AG04450 (cell line): Measurements from ENCODE around the gene ESR2. TPM values are rescaled to one million over a fixed set of nuclear protein-coding genes. Genes with fewer than 3 reads are reported as not detected.

Experiments
- CTCF ChIA-PET: fragments of 300-600, 350-600 bp; formaldehyde crosslinking; extraction: SDS; loops from one replicate; lab custom pipeline; 2022; ENCODE audit warnings: antibody characterized with exemption, inconsistent platforms; lab: Charles Lee
- POLR2A ChIA-PET: fragments of 350-600 bp; formaldehyde crosslinking; extraction: SDS; loops from one replicate; lab custom pipeline; 2021; ENCODE audit warnings: antibody characterized with exemption, inconsistent platforms; lab: Yijun Ruan, JAX
- DNase-seq: peaks from one replicate; pipeline ENCODE4 v3.0.0-alpha.2; 2011; ENCODE audit warnings: low read depth, low spot score
- H3K27ac ChIP-seq: one replicate; pipeline ENCODE4 v1.5.1; 2012; ENCODE audit warnings: low read depth, low read length, control low read depth
- H3K27me3 ChIP-seq: one replicate; pipeline ENCODE4 v1.6.0; 2012; ENCODE audit warnings: low read length; ENCODE audit not compliant: control insufficient read depth, insufficient read depth
- H3K4me3 ChIP-seq: 2 replicates; pipeline ENCODE4 v1.5.1; 2011; ENCODE audit warnings: mild to moderate bottlenecking, low read depth, low read length, control low read depth
- H3K9me3 ChIP-seq: 2 replicates; pipeline ENCODE4 v1.5.1; 2012; ENCODE audit warnings: low read length; ENCODE audit not compliant: control insufficient read depth, insufficient read depth
- polyA plus RNA-seq: library from polyadenylated mRNA; depleted of rRNA; stranded (reverse); fragments of >200 nt; gene quantifications from 2 replicates; pipeline ENCODE4 v1.2.3, GENCODE V29; 2011
- TF ChIP-seq, protein P1 (sequence below): IDR thresholded peaks from 2 replicates; pipeline ENCODE4 v1.5.1; 2011; ENCODE audit warnings: low read depth, low read length, control low read depth, inconsistent platforms

The ESR2 gene
- polyA plus RNA-seq, 1 experiment = 0.04 TPM

DNA sequence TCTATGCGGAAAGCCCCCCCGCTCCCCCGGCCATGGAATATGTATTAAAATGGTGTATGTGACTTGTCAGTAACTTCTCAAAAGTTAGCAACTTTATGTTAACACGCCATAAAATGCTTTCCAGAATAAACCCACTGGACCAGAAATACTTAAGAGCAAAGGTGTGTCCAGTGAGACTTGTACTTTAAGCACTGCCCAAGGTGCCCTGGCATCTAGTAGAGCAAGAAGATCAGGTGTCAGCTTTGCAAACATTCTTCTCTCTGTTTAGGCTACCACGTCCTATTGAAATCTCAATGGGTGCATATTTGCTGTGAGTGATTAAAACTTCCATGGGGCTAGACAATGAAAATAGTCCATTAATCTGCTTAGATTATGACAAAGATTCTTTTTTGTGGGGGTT lies 201.2 kb downstream of the ESR2 start:
- POLR2A ChIA-PET = no interaction called here
- no peak for DNase-seq
- H3K27me3 ChIP-seq = no peaks in the 10 kb centered on the region
- no peak overlapping the region for H3K27ac ChIP-seq
- H3K9me3 ChIP-seq = no peaks in the 10 kb centered on the region
- TF ChIP-seq, protein P1, sequence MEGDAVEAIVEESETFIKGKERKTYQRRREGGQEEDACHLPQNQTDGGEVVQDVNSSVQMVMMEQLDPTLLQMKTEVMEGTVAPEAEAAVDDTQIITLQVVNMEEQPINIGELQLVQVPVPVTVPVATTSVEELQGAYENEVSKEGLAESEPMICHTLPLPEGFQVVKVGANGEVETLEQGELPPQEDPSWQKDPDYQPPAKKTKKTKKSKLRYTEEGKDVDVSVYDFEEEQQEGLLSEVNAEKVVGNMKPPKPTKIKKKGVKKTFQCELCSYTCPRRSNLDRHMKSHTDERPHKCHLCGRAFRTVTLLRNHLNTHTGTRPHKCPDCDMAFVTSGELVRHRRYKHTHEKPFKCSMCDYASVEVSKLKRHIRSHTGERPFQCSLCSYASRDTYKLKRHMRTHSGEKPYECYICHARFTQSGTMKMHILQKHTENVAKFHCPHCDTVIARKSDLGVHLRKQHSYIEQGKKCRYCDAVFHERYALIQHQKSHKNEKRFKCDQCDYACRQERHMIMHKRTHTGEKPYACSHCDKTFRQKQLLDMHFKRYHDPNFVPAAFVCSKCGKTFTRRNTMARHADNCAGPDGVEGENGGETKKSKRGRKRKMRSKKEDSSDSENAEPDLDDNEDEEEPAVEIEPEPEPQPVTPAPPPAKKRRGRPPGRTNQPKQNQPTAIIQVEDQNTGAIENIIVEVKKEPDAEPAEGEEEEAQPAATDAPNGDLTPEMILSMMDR = no peak
- no peak overlapping the region for H3K4me3 ChIP-seq
- CTCF ChIA-PET = no interaction called here

DNA sequence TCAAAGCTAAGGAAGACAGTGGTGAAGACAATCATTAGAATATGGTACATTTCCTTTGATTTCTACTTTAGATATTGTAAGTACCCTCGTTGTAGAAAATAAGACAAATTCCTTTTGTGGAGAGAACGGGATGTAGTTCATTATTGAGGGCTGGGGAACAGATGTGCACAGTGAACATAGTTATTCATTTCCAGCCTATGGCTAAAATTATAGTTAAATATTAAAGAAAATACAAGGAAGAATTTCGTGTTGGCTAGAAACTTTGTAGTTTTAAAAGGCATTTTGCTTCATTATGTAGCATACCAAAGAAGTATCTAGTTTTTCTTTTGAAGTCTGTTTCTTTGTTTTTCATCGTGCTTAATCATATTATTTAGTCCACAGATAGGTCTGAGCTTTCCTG lies 201.8 kb downstream of the ESR2 start:
- ChIA-PET POLR2A (no interaction called here), CTCF (no interaction called here)
- Histone ChIP-seq H3K9me3 (no peaks in the 10 kb centered on the region), H3K27me3 (no peaks in the 10 kb centered on the region), H3K4me3 (no peak overlapping the region), H3K27ac (no peak overlapping the region)
- DNase-seq = no peak
- TF ChIP-seq, protein P1 = no peak

- no peaks in the 10 kb centered on the region for H3K27me3 ChIP-seq
- H3K27ac ChIP-seq = no peak overlapping the region
- H3K9me3 ChIP-seq = no peaks in the 10 kb centered on the region
- no peak overlapping the region for H3K4me3 ChIP-seq
- ChIA-PET CTCF (no interaction called here), POLR2A (no interaction called here)
- no peak for DNase-seq
- TF ChIP-seq, protein P1 = no peak
Measured at GRCh38 chr14:64091217-64091616, 203.0 kb downstream of the ESR2 start.

DNA sequence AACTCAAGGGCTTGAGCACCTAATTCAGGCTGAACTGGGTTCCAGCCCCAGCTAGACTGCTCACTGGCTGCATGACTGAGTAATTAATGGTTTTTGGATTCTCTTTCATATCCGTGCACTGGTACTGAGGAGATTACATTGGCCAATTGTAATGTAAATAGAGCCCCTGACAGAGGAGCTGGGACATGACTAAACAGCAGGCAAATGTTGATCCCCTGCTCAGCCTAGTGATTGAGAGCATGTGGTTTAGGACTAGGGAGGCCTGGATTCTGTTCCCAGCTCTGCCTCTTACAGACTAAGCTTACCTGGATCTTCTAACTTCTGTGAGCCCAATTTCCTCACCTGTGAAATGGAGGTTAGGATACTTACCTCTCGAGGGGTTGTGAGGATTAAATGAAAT lies 204.3 kb downstream of the ESR2 start:
- ChIA-PET CTCF (no interaction called here), POLR2A (interaction anchor here (0.6 kb wide), 1 partner anchor 15 kb away, joined by 4 read pairs; no protein-coding TSS in a partner anchor)
- DNase-seq = no peak
- H3K27ac ChIP-seq = no peak overlapping the region
- H3K27me3 ChIP-seq = no peaks in the 10 kb centered on the region
- no peak overlapping the region for H3K4me3 ChIP-seq
- no peaks in the 10 kb centered on the region for H3K9me3 ChIP-seq
- TF ChIP-seq, protein P1 = no peak

DNA sequence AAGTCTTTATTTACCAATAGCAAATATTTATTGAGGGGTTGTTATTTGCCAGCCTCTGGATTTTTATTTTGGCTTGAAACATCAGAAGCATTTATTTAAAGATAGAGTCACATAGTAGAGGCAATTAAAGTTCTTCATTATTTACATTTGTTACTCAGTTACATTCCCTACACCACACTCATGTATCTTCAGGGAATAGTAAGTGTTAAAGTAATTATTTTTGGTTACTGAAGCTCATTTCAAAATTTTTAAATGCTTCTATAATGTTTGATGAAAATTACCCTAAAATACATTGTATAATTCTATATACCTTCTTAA lies 205.6 kb downstream of the ESR2 start:
- no peak overlapping the region for H3K4me3 ChIP-seq
- no peaks in the 10 kb centered on the region for H3K9me3 ChIP-seq
- ChIA-PET POLR2A (no interaction called here), CTCF (interaction anchor here (1.0 kb wide), 1 partner anchor 207 kb away, joined by 8 read pairs; no protein-coding TSS in a partner anchor)
- no peak for DNase-seq
- H3K27me3 ChIP-seq = no peaks in the 10 kb centered on the region
- TF ChIP-seq, protein P1 = no peak
- H3K27ac ChIP-seq = no peak overlapping the region
